HEK293T (cell line): ENCODE measurements around the gene SERPINC1.

Experiments used
- CTCF ChIA-PET: fragments of 350-600 bp; formaldehyde crosslinking; extraction: SDS; loops from one replicate; lab custom pipeline; 2021; ENCODE audit warnings: antibody characterized with exemption, inconsistent platforms; lab: Yijun Ruan, JAX
- POLR2A ChIA-PET: fragments of 350-600 bp; formaldehyde crosslinking; extraction: SDS; loops from one replicate; lab custom pipeline; 2020; ENCODE audit warnings: antibody characterized with exemption, inconsistent platforms; lab: Yijun Ruan, JAX
- DNase-seq: peaks from one replicate; pipeline ENCODE4 v3.0.0; 2012; ENCODE audit warnings: mixed read lengths; ENCODE audit errors: extremely low spot score
- ARNT ChIP-seq: fragments of 450-650 bp; IDR thresholded peaks from 2 replicates; pipeline ENCODE4 v1.6.1; 2017; ENCODE audit warnings: mild to moderate bottlenecking
- BHLHE40 ChIP-seq: fragments of 450-650 bp; IDR thresholded peaks from 2 replicates; pipeline ENCODE4 v1.6.1; 2016; ENCODE audit warnings: mild to moderate bottlenecking, moderate library complexity, borderline replicate concordance
- CTBP1 ChIP-seq: fragments of 450-650 bp; IDR thresholded peaks from 2 replicates; pipeline ENCODE4 v1.6.1; 2016; ENCODE audit warnings: borderline replicate concordance
- ELF4 ChIP-seq: fragments of 450-650 bp; IDR thresholded peaks from 2 replicates; pipeline ENCODE4 v1.6.1; 2017; ENCODE audit warnings: antibody characterized with exemption
- FOXA1 ChIP-seq: fragments of 450-650 bp; IDR thresholded peaks from 2 replicates; pipeline ENCODE4 v1.6.1; 2016; ENCODE audit warnings: mild to moderate bottlenecking
- FOXK2 ChIP-seq: fragments of 450-650 bp; IDR thresholded peaks from 2 replicates; pipeline ENCODE4 v1.6.1; 2016; ENCODE audit warnings: mild to moderate bottlenecking
- FOXM1 ChIP-seq: fragments of 450-650 bp; IDR thresholded peaks from 2 replicates; pipeline ENCODE4 v1.6.1; 2017; ENCODE audit warnings: mild to moderate bottlenecking, borderline replicate concordance
- HDGF ChIP-seq: fragments of 450-650 bp; IDR thresholded peaks from 2 replicates; pipeline ENCODE4 v1.6.1; 2017; ENCODE audit warnings: antibody characterized with exemption, borderline replicate concordance
- L3MBTL2 ChIP-seq: fragments of 450-650 bp; conservative IDR thresholded peaks from 2 replicates; pipeline ENCODE4 v1.6.1; 2016; ENCODE audit warnings: mild to moderate bottlenecking
- LEF1 ChIP-seq: fragments of 450-650 bp; IDR thresholded peaks from 2 replicates; pipeline ENCODE4 v1.6.1; 2017; ENCODE audit warnings: mild to moderate bottlenecking, borderline replicate concordance
- NFRKB ChIP-seq: fragments of 450-650 bp; IDR thresholded peaks from 2 replicates; pipeline ENCODE4 v1.6.1; 2016; ENCODE audit warnings: mild to moderate bottlenecking, moderate library complexity
- SP1 ChIP-seq: fragments of 450-650 bp; IDR thresholded peaks from 2 replicates; pipeline ENCODE4 v1.6.1; 2017
- SUZ12 ChIP-seq: fragments of 450-650 bp; IDR thresholded peaks from 2 replicates; pipeline ENCODE4 v1.6.1; 2016; ENCODE audit warnings: mild to moderate bottlenecking
- TARDBP ChIP-seq: fragments of 450-650 bp; IDR thresholded peaks from 2 replicates; pipeline ENCODE4 v1.6.1; 2016
- ZNF384 ChIP-seq: fragments of 450-650 bp; IDR thresholded peaks from 2 replicates; pipeline ENCODE4 v1.6.1; 2016
- TF ChIP-seq, protein P1 (sequence below): fragments of 450-650 bp; IDR thresholded peaks from 2 replicates; pipeline ENCODE4 v1.6.1; 2016

The SERPINC1 gene

GRCh38 chr1:173916667-173917066 lies 460 bp downstream of the SERPINC1 start:
- TF ChIP-seq TARDBP (no peak), ELF4 (no peak), FOXM1 (no peak), BHLHE40 (no peak), FOXA1 (no peak), ZNF384 (no peak), HDGF (no peak), CTBP1 (no peak), ARNT (no peak), NFRKB (no peak), L3MBTL2 (no peak), LEF1 (no peak), SUZ12 (no peak), FOXK2 (no peak)
- TF ChIP-seq, protein P1, sequence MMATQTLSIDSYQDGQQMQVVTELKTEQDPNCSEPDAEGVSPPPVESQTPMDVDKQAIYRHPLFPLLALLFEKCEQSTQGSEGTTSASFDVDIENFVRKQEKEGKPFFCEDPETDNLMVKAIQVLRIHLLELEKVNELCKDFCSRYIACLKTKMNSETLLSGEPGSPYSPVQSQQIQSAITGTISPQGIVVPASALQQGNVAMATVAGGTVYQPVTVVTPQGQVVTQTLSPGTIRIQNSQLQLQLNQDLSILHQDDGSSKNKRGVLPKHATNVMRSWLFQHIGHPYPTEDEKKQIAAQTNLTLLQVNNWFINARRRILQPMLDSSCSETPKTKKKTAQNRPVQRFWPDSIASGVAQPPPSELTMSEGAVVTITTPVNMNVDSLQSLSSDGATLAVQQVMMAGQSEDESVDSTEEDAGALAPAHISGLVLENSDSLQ, result no peak
- ChIA-PET CTCF (no interaction called here), POLR2A (no interaction called here)
- no peak for DNase-seq

- no peak for DNase-seq
- CTCF ChIA-PET, result interaction anchor here (0.9 kb wide), 1 partner anchor 14 kb away, joined by 4 read pairs; no protein-coding TSS in a partner anchor
- POLR2A ChIA-PET, result interaction anchor here (1.1 kb wide), 1 partner anchor 53 kb away, joined by 3 read pairs; no protein-coding TSS in a partner anchor
- TF ChIP-seq SP1, result no peak
- no peak for TF ChIP-seq BHLHE40
- no peak for TF ChIP-seq NFRKB
- no peak for TF ChIP-seq LEF1
- TF ChIP-seq CTBP1, result no peak
- TF ChIP-seq TARDBP, result no peak
- TF ChIP-seq FOXK2, result no peak
- TF ChIP-seq ELF4, result no peak
- TF ChIP-seq L3MBTL2, result no peak
- no peak for TF ChIP-seq ZNF384
- TF ChIP-seq ARNT, result no peak
- no peak for TF ChIP-seq SUZ12
- TF ChIP-seq FOXA1, result no peak
- TF ChIP-seq, protein P1, result no peak
- TF ChIP-seq FOXM1, result no peak
- no peak for TF ChIP-seq HDGF
Measured at GRCh38 chr1:173915596-173915995, 1.5 kb downstream of the SERPINC1 start.

DNA sequence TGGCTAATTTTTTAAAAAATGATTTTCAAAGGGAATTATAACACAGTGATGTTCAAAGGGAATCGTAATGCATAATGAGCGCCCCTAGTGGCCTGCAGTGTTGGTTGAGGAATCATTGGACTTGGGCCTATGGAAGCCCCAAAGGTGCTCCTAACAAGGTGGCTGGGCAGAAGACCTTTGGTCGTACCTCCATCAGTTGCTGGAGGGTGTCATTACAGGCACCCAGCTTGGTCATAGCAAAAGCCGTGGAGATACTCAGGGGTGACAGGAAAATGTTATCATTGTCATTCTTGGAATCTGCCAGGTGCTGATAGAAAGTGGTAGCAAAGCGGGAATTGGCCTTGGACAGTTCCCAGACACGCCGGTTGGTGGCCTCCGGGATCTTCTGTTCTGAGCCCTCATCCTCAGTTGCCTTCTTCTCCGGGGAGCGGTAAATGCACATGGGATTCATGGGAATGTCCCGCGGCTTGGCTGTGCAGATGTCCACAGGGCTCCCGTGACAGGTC lies 2.7 kb downstream of the SERPINC1 start:
- CTCF ChIA-PET, result no interaction called here
- peak; percentile 73 for DNase-seq
- POLR2A ChIA-PET, result no interaction called here
- TF ChIP-seq, protein P1, result no peak
- TF ChIP-seq FOXM1, result peak; percentile 12; the same call in 1 of the 2 replicates

DNA sequence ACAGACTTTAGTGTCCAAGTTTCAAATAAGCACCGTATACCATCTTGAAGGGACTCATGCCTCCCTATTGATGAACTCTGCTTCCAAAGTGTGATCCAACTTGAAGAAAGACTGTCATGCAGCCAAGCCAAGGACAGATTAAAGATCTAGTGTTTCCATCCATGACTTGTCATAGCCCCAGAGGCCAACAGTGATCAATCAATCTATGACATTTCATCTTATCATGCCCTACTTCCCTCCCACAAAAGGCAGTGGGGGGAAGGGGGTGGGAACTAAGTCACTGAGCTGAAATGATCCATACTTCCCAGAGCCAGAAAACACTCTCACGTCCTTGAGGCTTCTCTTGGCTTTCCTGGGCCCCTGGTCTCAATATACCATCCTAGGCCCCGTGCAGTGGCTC lies 4.0 kb downstream of the SERPINC1 start:
- ChIA-PET POLR2A (no interaction called here), CTCF (no interaction called here)
- TF ChIP-seq ELF4 (no peak), TARDBP (no peak), FOXM1 (no peak), LEF1 (no peak), CTBP1 (no peak), FOXA1 (no peak), FOXK2 (no peak), NFRKB (no peak), ZNF384 (no peak), SUZ12 (no peak), L3MBTL2 (no peak), BHLHE40 (no peak), HDGF (no peak), SP1 (no peak), ARNT (no peak)
- DNase-seq, result no peak

DNA sequence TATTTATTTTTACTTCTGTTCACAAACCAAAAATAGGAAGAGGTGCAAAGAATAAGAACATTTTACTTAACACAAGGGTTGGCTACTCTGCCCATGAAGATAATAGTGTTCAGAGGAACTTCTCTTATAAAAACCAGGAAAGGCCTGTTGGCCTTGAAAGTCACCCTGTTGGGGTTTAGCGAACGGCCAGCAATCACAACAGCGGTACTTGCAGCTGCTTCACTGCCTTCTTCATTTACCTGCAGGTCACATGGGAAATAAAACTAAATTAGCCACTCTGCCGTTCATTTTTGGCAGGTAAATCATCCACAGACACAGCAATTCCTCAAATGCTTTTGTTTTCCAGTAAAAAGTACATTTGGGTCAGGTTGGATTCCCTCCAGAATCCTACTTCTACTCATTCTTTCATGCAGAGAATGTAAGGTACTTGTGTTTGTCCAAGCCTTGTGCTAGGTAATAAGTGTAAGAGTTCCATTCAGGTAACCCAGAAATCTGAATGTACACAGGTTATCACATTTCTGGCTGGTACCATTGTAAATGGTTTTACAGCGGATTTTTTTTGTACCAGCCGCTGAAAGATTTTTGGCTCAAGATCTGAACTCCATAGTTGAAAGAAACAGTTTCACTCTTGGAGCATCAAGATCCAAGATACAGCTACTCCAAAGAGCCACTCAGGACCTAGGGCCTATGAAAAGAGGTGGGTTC lies 13.1 kb downstream of the SERPINC1 start:
- TF ChIP-seq FOXM1 (no peak), HDGF (no peak), ZNF384 (no peak), SP1 (no peak), NFRKB (no peak), SUZ12 (no peak), FOXK2 (no peak), LEF1 (no peak), TARDBP (no peak), L3MBTL2 (no peak)
- TF ChIP-seq, protein P1, result no peak
- ChIA-PET POLR2A (no interaction called here), CTCF (no interaction called here)
- no peak for DNase-seq

DNA sequence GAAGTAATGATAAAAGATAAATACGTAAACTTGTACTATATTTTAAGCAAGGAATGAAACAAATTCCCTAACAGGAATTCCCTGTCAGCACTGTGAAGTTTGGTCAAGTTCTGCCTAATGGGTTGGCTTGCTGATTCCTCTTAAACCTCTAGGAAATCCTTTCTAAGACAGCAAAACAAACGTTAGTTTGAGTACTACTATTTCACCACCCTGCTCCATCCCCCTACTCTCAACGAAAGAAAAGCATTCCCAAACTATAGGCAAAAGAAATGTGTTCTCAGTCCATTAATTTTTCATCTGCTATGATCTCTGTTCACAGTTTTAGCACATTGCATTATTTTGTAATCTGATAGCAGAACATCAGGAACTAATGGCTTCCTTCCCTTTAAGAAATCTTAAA lies 16.1 kb downstream of the SERPINC1 start:
- CTCF ChIA-PET, result no interaction called here
- TF ChIP-seq CTBP1 (no peak), ZNF384 (0 out of 2 replicates have a peak, but pooled peaks have one; percentile 18)
- POLR2A ChIA-PET, result interaction anchor here (1.6 kb wide), 1 partner anchor 33 kb away, joined by 6 read pairs; the partner anchor contains the start of genes GAS5 and ZBTB37
- no peak for DNase-seq
